Activated CD8-positive, alpha-beta memory T cell treated with anti-CD3 and anti-CD28 coated beads for 4 hours (primary cell): Measurements from ENCODE around the gene PLA2G4D.

Experiments used
- DNase-seq, 2 donors: peaks; one replicate each; pipeline ENCODE4 v3.0.0-alpha.2; 2020; ENCODE audit warnings: low read depth in 2 of 2

The PLA2G4D gene

GRCh38 chr15:42053914-42054313, 40.4 kb downstream of the PLA2G4D start:
- DNase-seq: no peak

GRCh38 chr15:42053010-42053409, 41.4 kb downstream of the PLA2G4D start:
- no peak for DNase-seq

- DNase-seq: no peak
Observed at GRCh38 chr15:42050484-42051255, 43.7 kb downstream of the PLA2G4D start.

- DNase-seq: no peak
Observed at GRCh38 chr15:42048821-42049200, 45.6 kb downstream of the PLA2G4D start.

- no peak for DNase-seq
Observed at GRCh38 chr15:42048080-42048820, 46.1 kb downstream of the PLA2G4D start.

GRCh38 chr15:42046597-42046996, 47.8 kb downstream of the PLA2G4D start:
- DNase-seq: no peak

GRCh38 chr15:42045211-42045615, 49.1 kb downstream of the PLA2G4D start:
- no peak for DNase-seq

- no peak for DNase-seq
Observed at GRCh38 chr15:42042602-42043400, 51.6 kb downstream of the PLA2G4D start.

- DNase-seq: no peak
Observed at GRCh38 chr15:42038401-42038800, 56.0 kb downstream of the PLA2G4D start.

- DNase-seq: no peak
Observed at GRCh38 chr15:42037656-42038055, 56.7 kb downstream of the PLA2G4D start.

- no peak for DNase-seq
Observed at GRCh38 chr15:42036966-42037365, 57.4 kb downstream of the PLA2G4D start.

GRCh38 chr15:42036112-42036905, 58.1 kb downstream of the PLA2G4D start:
- DNase-seq: no peak

- no peak for DNase-seq
Observed at GRCh38 chr15:42035435-42035761, 59.0 kb downstream of the PLA2G4D start.

- DNase-seq: no peak
Observed at GRCh38 chr15:42034628-42035434, 59.5 kb downstream of the PLA2G4D start.

- no peak for DNase-seq
Observed at GRCh38 chr15:42033214-42033873, 61.0 kb downstream of the PLA2G4D start.

- no peak for DNase-seq
Observed at GRCh38 chr15:42032376-42033213, 61.8 kb downstream of the PLA2G4D start.

GRCh38 chr15:42031198-42031915, 63.0 kb downstream of the PLA2G4D start:
- DNase-seq: no peak

- DNase-seq: no peak
Observed at GRCh38 chr15:42027521-42027920, 66.8 kb downstream of the PLA2G4D start.

GRCh38 chr15:42024303-42024702, 70.1 kb downstream of the PLA2G4D start:
- no peak for DNase-seq
